Right lobe of liver (tissue), 4 donors: ENCODE measurements around the gene ROMO1.

ENCODE experiments used
- CTCF ChIP-seq, 4 donors: fragments of 200-600 bp in 3 of 4; fragments of 450-650 bp in 1 of 4; IDR thresholded peaks; one replicate each; pipeline versions ENCODE4 v1.5.1 to v1.8.0; 2016 to 2022; ENCODE audit warnings: antibody characterized with exemption in 4 of 4, mild to moderate bottlenecking in 2 of 4
- POLR2A ChIP-seq: fragments of 450-650 bp; IDR thresholded peaks from one replicate; pipeline ENCODE4 v1.6.1; 2017; ENCODE audit warnings: antibody characterized with exemption, mild to moderate bottlenecking
- donor health status: DM: no; HTN: no; CAD: no.
- donor health status: DM: no; HTN: no; CAD: no.
- donor health status: DM: no; HTN: yes; CAD: no.

- TF ChIP-seq CTCF (IDR thresholded peaks at IDR 0.05) (no peak), POLR2A (no peak)
These were observed 10.1 kb downstream of the ROMO1 start for GRCh38 chr20:35709259-35709658.
